Gastroesophageal sphincter (tissue), 3 donors: Measurements from ENCODE around the gene TATDN2.

Experiments used
- EP300 ChIP-seq: sonication (generic); formaldehyde crosslinking; IDR thresholded peaks from one replicate; pipeline ENCODE4 v1.6.1; 2017; ENCODE audit warnings: antibody characterized with exemption, mild to moderate bottlenecking
- POLR2A ChIP-seq, 2 donors: fragments of 450-650 bp; IDR thresholded peaks; one replicate each; pipeline ENCODE4 v1.6.1; 2017; ENCODE audit warnings: antibody characterized with exemption in 2 of 2, mild to moderate bottlenecking in 2 of 2, moderate library complexity in 1 of 2
- POLR2AphosphoS5 ChIP-seq: sonication (generic); formaldehyde crosslinking; IDR thresholded peaks from one replicate; pipeline ENCODE4 v1.6.1; 2017; ENCODE audit warnings: antibody characterized with exemption
- TF ChIP-seq, protein P1 (sequence below), 4 experiments: fragments of 200-600 bp in 2 of 4; fragments of 450-650 bp in 2 of 4; sonication (generic) in 1 of 4; IDR thresholded peaks; one replicate each; pipeline ENCODE4 v1.5.1; 2017 to 2019; ENCODE audit warnings: antibody characterized with exemption in 4 of 4, mild to moderate bottlenecking in 2 of 4, moderate library complexity in 2 of 4

DNA sequence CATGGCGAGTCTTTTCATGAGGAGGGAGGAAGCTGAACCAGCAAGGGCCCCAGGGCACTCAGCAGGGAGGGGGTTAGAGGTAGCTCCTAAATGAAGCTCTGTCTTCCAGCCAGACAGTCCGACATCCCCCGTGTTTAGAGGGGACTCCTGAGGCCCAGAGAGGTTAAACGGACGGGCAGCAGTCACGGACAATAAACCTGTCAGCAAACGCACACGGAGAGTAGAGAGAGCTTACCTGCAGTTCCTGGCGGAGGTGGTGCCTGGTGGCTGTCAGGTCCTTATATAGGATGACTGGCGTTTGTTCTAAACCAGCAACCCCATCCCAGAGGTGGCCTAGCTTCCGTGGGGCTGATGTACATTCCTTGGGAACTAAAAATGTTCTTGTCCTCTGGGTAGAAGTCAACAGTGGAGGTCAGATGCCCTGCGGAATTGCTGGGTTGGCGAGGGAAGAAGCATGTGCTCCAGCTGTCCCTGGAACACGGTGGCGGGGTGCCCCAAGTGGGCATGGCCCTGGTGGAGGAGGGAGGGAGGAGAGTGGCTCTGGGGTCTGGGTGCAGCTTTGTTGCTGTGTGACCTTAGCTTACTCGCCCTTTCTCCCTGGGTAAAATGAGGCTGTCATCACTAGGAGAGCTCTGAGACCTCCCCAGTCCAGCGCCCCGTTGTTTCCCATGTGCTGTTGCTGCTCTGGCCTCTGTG, 42.4 kb downstream of the TATDN2 start:
- TF ChIP-seq, protein P1, sequence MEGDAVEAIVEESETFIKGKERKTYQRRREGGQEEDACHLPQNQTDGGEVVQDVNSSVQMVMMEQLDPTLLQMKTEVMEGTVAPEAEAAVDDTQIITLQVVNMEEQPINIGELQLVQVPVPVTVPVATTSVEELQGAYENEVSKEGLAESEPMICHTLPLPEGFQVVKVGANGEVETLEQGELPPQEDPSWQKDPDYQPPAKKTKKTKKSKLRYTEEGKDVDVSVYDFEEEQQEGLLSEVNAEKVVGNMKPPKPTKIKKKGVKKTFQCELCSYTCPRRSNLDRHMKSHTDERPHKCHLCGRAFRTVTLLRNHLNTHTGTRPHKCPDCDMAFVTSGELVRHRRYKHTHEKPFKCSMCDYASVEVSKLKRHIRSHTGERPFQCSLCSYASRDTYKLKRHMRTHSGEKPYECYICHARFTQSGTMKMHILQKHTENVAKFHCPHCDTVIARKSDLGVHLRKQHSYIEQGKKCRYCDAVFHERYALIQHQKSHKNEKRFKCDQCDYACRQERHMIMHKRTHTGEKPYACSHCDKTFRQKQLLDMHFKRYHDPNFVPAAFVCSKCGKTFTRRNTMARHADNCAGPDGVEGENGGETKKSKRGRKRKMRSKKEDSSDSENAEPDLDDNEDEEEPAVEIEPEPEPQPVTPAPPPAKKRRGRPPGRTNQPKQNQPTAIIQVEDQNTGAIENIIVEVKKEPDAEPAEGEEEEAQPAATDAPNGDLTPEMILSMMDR (IDR thresholded peaks at IDR 0.05), result no peak
- TF ChIP-seq POLR2A (IDR thresholded peaks at IDR 0.05), result no peak
- no peak for TF ChIP-seq POLR2AphosphoS5
- TF ChIP-seq EP300, result no peak
